K562 (cell line): ENCODE measurements around the gene PNPLA1. TPM values are rescaled to one million over a fixed set of nuclear protein-coding genes. Genes with fewer than 3 reads are reported as not detected.
A peak's percentile ranks its signal among the peaks of the same experiment; 100 is the strongest.

Experiments used
- CTBP1 ChIP-seq: fragments of 450-650 bp; IDR thresholded peaks from 2 replicates; pipeline ENCODE4 v1.6.1; 2016; ENCODE audit warnings: borderline replicate concordance
- FOXM1 ChIP-seq, 2 experiments: fragments of 450-650 bp in 1 of 2; sonication (generic) in 1 of 2; formaldehyde crosslinking in 1 of 2; IDR thresholded peaks; 2 replicates each; pipeline versions ENCODE4 v1.6.1 to v1.9.0; 2017 to 2022; ENCODE audit warnings: low read depth in 2 of 2, mild to moderate bottlenecking in 2 of 2, missing genetic modification reagents in 1 of 2, moderate library complexity in 1 of 2
- JUND ChIP-seq, 2 experiments: IDR thresholded peaks; 2 replicates in 1 of 2; 3 replicates in 1 of 2; pipeline ENCODE4 v1.6.1; 2011; ENCODE audit warnings: borderline replicate concordance in 2 of 2, low read depth in 2 of 2, low read length in 2 of 2, improper control_type of control experiment in 1 of 2, missing biosample characterization in 1 of 2, missing genetic modification characterization in 1 of 2, missing genetic modification reagents in 1 of 2
- RFX5 ChIP-seq: IDR thresholded peaks from 2 replicates; pipeline ENCODE4 v1.6.1; 2011; ENCODE audit warnings: low read depth, mild to moderate bottlenecking, improper control_type of control experiment, low read length
- SIRT6 ChIP-seq: IDR thresholded peaks from one replicate; pipeline ENCODE4 v1.6.1; 2012; ENCODE audit warnings: low read depth, mild to moderate bottlenecking, control low read depth, inconsistent platforms, low read length, moderate library complexity
- STAG1 ChIP-seq: sonication (generic); formaldehyde crosslinking; IDR thresholded peaks from 2 replicates; pipeline ENCODE4 v1.5.0; 2020; ENCODE audit warnings: missing genetic modification reagents, borderline replicate concordance
- polyA plus RNA-seq, 8 experiments: library from polyadenylated mRNA; depleted of rRNA in 4 of 8; stranded (reverse) in 5 of 8; unstranded in 3 of 8; fragments of >200 nt; fragmentation: Nextera tagmentation in 2 of 8; fragmentation: Illumina TruSeq in 1 of 8; extraction: Ambion mirVana in 2 of 8; extraction: Trizol in 1 of 8; gene quantifications; 2 replicates each; pipeline versions ENCODE4 v1.2.1 to v1.2.3, GENCODE V29; 2011 to 2014; ENCODE audit warnings: inconsistent platforms in 1 of 8, missing spikeins in 1 of 8
- total RNA-seq, 7 experiments: library from RNA; depleted of rRNA in 6 of 7; stranded (reverse); fragments of >200 nt in 6 of 7; fragmentation: Illumina TruSeq in 2 of 7; extraction: Trizol in 2 of 7; gene quantifications; 2 replicates each; pipeline versions ENCODE4 v1.2.1 to v1.2.3, GENCODE V29; 2011 to 2021; ENCODE audit warnings: low replicate concordance in 1 of 7
- TF ChIP-seq, protein P1 (sequence below): fragments of 450-650 bp; IDR thresholded peaks from 2 replicates; pipeline ENCODE4 v1.6.1; 2016

Gene PNPLA1
- total and polyA plus RNA-seq, 9 of the 15 experiments (the other 6 are each of a cell fraction or from before 2014, with no cell fraction given) = 0.04 to 0.27 (median 0.13) TPM; not detected in 2

GRCh38 chr6:36289281-36289878 lies 19.5 kb downstream of the PNPLA1 start (continued):
- TF ChIP-seq JUND (IDR thresholded peaks at IDR 0.05; ENCODE audit: borderline replicate concordance, low read depth, low read length) = no peak
- no peak for TF ChIP-seq JUND (tag; IDR thresholded peaks at IDR 0.05; ENCODE audit: borderline replicate concordance, low read depth, low read length)
- TF ChIP-seq FOXM1 (IDR thresholded peaks at IDR 0.05; ENCODE audit: low read depth) = no peak
- TF ChIP-seq FOXM1 (CRISPR knock-in tag; IDR thresholded peaks at IDR 0.05; ENCODE audit: low read depth) = no peak
- no peak for TF ChIP-seq RFX5
- TF ChIP-seq, protein P1, sequence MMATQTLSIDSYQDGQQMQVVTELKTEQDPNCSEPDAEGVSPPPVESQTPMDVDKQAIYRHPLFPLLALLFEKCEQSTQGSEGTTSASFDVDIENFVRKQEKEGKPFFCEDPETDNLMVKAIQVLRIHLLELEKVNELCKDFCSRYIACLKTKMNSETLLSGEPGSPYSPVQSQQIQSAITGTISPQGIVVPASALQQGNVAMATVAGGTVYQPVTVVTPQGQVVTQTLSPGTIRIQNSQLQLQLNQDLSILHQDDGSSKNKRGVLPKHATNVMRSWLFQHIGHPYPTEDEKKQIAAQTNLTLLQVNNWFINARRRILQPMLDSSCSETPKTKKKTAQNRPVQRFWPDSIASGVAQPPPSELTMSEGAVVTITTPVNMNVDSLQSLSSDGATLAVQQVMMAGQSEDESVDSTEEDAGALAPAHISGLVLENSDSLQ = no peak
- no peak for TF ChIP-seq STAG1 (CRISPR knock-in tag)
- no peak for TF ChIP-seq SIRT6
- 0 out of 2 replicates have a peak, but pooled peaks have one; percentile 28 for TF ChIP-seq CTBP1
